VCaP (cell line): Measurements from ENCODE around the gene PYROXD2.

Experiments
- H3K27ac ChIP-seq: fragments of 450-650 bp; 2 replicates; pipeline ENCODE4 v1.5.1; 2017
- CTCF ChIP-seq: fragments of 450-650 bp; conservative IDR thresholded peaks from 2 replicates; pipeline ENCODE4 v1.5.1; 2017; ENCODE audit warnings: mild to moderate bottlenecking, moderate library complexity

PYROXD2 gene

GRCh38 chr10:98384531-98385133 lies 30.4 kb downstream of the PYROXD2 start:
- no peak overlapping the region for H3K27ac ChIP-seq
- no peak for TF ChIP-seq CTCF

GRCh38 chr10:98383869-98384268 lies 31.1 kb downstream of the PYROXD2 start:
- peak overlapping the region; percentile 89; the same call in 1 of the 2 replicates for H3K27ac ChIP-seq
- no peak for TF ChIP-seq CTCF

GRCh38 chr10:98383134-98383667 lies 31.8 kb downstream of the PYROXD2 start:
- peak overlapping the region; percentile 89 for H3K27ac ChIP-seq

- no peak for TF ChIP-seq CTCF
- H3K27ac ChIP-seq = peak overlapping the region; percentile 89
These were observed 32.3 kb downstream of the PYROXD2 start for GRCh38 chr10:98382691-98383101.

- H3K27ac ChIP-seq = peak overlapping the region; percentile 89
- no peak for TF ChIP-seq CTCF
These were observed 34.3 kb downstream of the PYROXD2 start for GRCh38 chr10:98380493-98381339.

- no peak for TF ChIP-seq CTCF
- H3K27ac ChIP-seq = no peak overlapping the region
These were observed 36.3 kb downstream of the PYROXD2 start for GRCh38 chr10:98378722-98379121.

GRCh38 chr10:98377536-98377935 lies 37.4 kb downstream of the PYROXD2 start:
- no peak overlapping the region; the same call in 1 of the 2 replicates for H3K27ac ChIP-seq
- TF ChIP-seq CTCF = no peak
